PC-3 (cell line): ENCODE data around the gene DNAH2. TPM values are rescaled to one million over a fixed set of nuclear protein-coding genes. Genes with fewer than 3 reads are reported as not detected.

Source experiments
- ATAC-seq: fragments of 200-7000 bp; cut with Tn5 transposase; 2 replicates; pipeline ENCODE4 v1.9.1; 2020; ENCODE audit warnings: mild to moderate bottlenecking, moderate library complexity
- BruUV-seq: library from RNA; stranded (reverse); fragments of 400-500 nt; replicated peaks from 2 replicates; lab custom pipeline; 2021; lab: Mats Ljungman, UMichigan
- CTCF ChIA-PET: fragments of 300-600 bp; sonication (Branson Sonifier 250); formaldehyde crosslinking; loops from one replicate; lab custom pipeline; 2022; ENCODE audit warnings: antibody characterized with exemption; lab: Charles Lee
- POLR2A ChIA-PET: fragments of 300-600 bp; sonication (Branson Sonifier 250); formaldehyde crosslinking; loops from one replicate; lab custom pipeline; 2022; ENCODE audit warnings: antibody characterized with exemption; ENCODE audit not compliant: unreplicated experiment; lab: Charles Lee
- DNase-seq: peaks from one replicate; pipeline ENCODE4 v3.0.0-alpha.2; 2015
- H2AFZ ChIP-seq: fragments of 300-600 bp; sonication (generic); 2 replicates; pipeline ENCODE4 v1.6.0; 2016; ENCODE audit warnings: antibody characterized with exemption, low read length
- H3F3A ChIP-seq: fragments of 300-600 bp; sonication (generic); one replicate; pipeline ENCODE4 v1.6.0; 2017; ENCODE audit warnings: antibody characterized with exemption, low read length, control low read depth, mild to moderate bottlenecking; ENCODE audit not compliant: unreplicated experiment
- H3K27ac ChIP-seq: fragments of 300-600 bp; sonication (generic); 2 replicates; pipeline ENCODE4 v1.5.1; 2016; ENCODE audit warnings: mild to moderate bottlenecking, low read length
- H3K27me3 ChIP-seq: fragments of 300-600 bp; sonication (generic); 2 replicates; pipeline ENCODE4 v1.6.1; 2016; ENCODE audit warnings: low read length, mixed read lengths
- H3K36me3 ChIP-seq: fragments of 300-600 bp; sonication (generic); 2 replicates; pipeline ENCODE4 v1.6.1; 2016; ENCODE audit warnings: low read depth, mixed run types, low read length, mixed read lengths
- H3K4me1 ChIP-seq: fragments of 300-600 bp; sonication (generic); 2 replicates; pipeline ENCODE4 v1.5.1; 2016; ENCODE audit warnings: low read length; ENCODE audit not compliant: insufficient read depth
- H3K4me2 ChIP-seq: fragments of 300-600 bp; sonication (generic); 2 replicates; pipeline ENCODE4 v1.6.0; 2016; ENCODE audit warnings: low read length
- H3K4me3 ChIP-seq: fragments of 300-600 bp; sonication (generic); 2 replicates; pipeline ENCODE4 v1.5.1; 2016; ENCODE audit warnings: mild to moderate bottlenecking, low read length, mixed read lengths
- H3K79me2 ChIP-seq: fragments of 300-600 bp; sonication (generic); 2 replicates; pipeline ENCODE4 v1.6.1; 2017; ENCODE audit warnings: low read length, mixed read lengths
- H3K9ac ChIP-seq: fragments of 300-600 bp; sonication (generic); 2 replicates; pipeline ENCODE4 v1.6.0; 2016; ENCODE audit warnings: mild to moderate bottlenecking, low read length
- H3K9me2 ChIP-seq: fragments of 300-600 bp; sonication (generic); replicated peaks from 2 replicates; pipeline ENCODE4 v1.6.1; 2016; ENCODE audit warnings: mixed run types, low read length, mixed read lengths
- H3K9me3 ChIP-seq: fragments of 300-600 bp; sonication (generic); 2 replicates; pipeline ENCODE4 v1.6.1; 2016; ENCODE audit warnings: low read length, mixed read lengths
- H4K20me1 ChIP-seq: fragments of 300-600 bp; sonication (generic); 2 replicates; pipeline ENCODE4 v1.6.1; 2016; ENCODE audit warnings: low read length, mixed read lengths
- EZH2 ChIP-seq: fragments of 300-600 bp; sonication (generic); IDR thresholded peaks from one replicate; pipeline ENCODE4 v1.6.1; 2017; ENCODE audit warnings: antibody characterized with exemption, mild to moderate bottlenecking, low read length; ENCODE audit not compliant: unreplicated experiment
- EZH2phosphoT487 ChIP-seq: fragments of 300-600 bp; sonication (generic); IDR thresholded peaks from 2 replicates; pipeline ENCODE4 v1.6.1; 2018; ENCODE audit warnings: mild to moderate bottlenecking, antibody characterized with exemption, low read length, borderline replicate concordance
- intact Hi-C: fragments of 100-400 bp; cut with micrococcal nuclease; formaldehyde crosslinking; loops from 2 replicates; pipeline ENCODE4 v1.9.0; 2023
- total RNA-seq: library from RNA; depleted of rRNA; stranded (reverse); fragments of >200 nt; gene quantifications from 2 replicates; pipeline ENCODE4 v1.2.3, GENCODE V29; 2014
- TF ChIP-seq, protein P1 (sequence below): fragments of 300-600 bp; sonication (generic); conservative IDR thresholded peaks from 2 replicates; pipeline ENCODE4 v1.5.1; 2017; ENCODE audit warnings: antibody characterized with exemption, low read depth, mild to moderate bottlenecking, low read length

DNAH2 gene
- total RNA-seq, 1 experiment from 2014 or later, result 0.62 TPM

DNA sequence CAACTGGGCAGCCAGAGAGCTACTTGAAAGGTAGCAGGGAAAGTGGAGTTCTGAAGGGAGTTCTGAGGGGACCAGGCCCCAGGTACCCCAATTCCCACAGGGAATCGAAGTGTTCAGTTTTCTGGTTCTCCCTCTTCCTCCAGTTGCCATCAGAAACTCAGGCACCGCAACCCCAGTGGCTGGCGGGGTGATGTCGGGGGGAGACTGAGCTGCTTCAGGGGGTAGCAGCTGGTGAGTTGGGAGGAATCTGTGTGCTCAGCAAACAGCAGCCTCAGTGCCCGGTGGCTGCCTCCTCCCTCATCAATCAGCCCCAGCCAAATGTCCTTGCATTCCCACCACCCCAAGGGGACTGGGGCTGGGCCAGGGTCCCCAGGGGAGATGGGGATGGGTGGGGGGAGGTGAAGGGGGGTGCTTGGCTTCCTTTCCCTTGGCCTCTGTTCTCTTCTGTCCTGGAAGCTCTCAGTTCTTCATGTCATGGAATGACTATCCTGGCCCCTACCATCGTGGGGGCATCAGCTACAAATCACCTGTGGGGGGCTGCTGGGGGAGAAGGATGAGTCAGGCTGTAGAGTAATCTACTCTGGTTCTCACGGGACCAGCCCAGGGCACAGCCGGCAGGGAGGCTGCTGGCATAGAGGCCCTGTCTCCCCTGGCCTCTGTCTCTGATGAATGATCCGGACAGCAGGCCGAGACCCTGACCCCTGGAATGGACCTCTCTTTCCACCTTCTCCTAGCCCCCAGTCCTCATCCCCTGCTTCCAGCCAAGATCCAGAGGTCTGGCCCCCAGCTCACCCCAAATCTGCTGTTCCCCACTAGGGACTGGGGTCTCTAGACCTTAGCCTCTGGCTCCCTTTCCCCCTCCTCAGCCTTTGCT, 2.6 kb upstream of the DNAH2 start:
- intact Hi-C loops, result no loop called here
- no peak for ATAC-seq
- POLR2A ChIA-PET, result no interaction called here

DNA sequence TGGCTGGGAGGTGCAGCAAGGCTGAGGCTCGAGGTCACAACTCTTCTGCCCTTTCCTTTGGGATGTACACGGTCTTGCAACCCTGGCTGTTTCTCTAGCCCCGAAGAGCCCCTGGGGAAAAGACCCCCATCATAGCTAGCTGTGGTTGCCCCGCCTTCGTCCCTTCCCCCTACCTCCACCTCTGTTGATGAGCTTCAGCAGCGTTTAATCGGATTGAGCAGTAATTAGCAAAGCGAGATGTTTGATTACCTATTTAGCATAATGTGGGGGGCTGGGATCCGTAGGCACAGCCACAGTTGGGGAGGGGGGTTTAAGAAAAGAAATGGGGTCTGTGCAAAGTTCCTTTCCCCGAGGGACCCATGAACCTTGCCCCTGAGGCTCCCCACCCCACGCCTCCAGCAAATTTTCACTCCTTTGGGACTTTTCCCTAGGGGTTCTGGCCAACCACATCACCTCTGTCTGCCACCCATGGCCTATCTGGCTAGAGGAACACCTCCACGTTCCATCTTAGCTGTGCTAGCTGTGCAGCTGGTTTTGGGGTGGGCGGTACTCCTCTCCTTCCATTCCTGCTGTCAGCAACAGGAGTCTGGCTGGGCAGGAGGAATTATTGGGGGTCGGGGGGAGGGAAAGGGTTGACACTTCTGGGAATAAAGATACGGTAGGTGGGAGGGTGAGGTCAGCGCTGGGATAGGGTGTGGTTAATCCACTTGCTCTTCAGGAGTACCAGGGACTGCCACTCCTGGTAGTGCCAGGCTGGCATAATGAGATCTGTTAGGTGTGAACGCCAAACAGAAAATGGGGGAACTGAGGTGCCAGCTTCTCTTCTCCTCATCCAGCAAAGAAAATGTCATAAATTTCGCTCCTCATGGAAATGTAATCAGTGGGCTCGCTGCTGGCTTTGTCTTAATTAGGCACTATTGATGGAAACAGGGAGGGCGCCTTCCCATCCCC, 1.3 kb upstream of the DNAH2 start:
- Histone ChIP-seq H3K27ac (no peak overlapping the region), H3K27me3 (no peaks in the 10 kb centered on the region), H3F3A (no peaks in the 10 kb centered on the region), H3K36me3 (no peaks in the 10 kb centered on the region), H4K20me1 (no peaks in the 10 kb centered on the region), H3K9me3 (no peaks in the 10 kb centered on the region), H3K9ac (peak overlapping the region; percentile 74), H3K4me2 (peak overlapping the region; percentile 91), H3K79me2 (no peaks in the 10 kb centered on the region), H2AFZ (peak overlapping the region; percentile 99), H3K9me2 (no peaks in the 10 kb centered on the region), H3K4me3 (peak overlapping the region; percentile 84), H3K4me1 (peaks cover 7% of the 10 kb centered on the region)
- DNase-seq (no peak), ATAC-seq (no peak)
- TF ChIP-seq, protein P1, sequence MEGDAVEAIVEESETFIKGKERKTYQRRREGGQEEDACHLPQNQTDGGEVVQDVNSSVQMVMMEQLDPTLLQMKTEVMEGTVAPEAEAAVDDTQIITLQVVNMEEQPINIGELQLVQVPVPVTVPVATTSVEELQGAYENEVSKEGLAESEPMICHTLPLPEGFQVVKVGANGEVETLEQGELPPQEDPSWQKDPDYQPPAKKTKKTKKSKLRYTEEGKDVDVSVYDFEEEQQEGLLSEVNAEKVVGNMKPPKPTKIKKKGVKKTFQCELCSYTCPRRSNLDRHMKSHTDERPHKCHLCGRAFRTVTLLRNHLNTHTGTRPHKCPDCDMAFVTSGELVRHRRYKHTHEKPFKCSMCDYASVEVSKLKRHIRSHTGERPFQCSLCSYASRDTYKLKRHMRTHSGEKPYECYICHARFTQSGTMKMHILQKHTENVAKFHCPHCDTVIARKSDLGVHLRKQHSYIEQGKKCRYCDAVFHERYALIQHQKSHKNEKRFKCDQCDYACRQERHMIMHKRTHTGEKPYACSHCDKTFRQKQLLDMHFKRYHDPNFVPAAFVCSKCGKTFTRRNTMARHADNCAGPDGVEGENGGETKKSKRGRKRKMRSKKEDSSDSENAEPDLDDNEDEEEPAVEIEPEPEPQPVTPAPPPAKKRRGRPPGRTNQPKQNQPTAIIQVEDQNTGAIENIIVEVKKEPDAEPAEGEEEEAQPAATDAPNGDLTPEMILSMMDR, result no peak
- TF ChIP-seq EZH2phosphoT487 (no peak), EZH2 (no peak)
- POLR2A ChIA-PET, result no interaction called here
- BruUV-seq, result TSS peak; percentile 64
- intact Hi-C loops, result no loop called here
- CTCF ChIA-PET, result no interaction called here

More for the DNA sequence above, 2.6 kb upstream of the DNAH2 start:
- peaks cover 7% of the 10 kb centered on the region for H3K4me1 ChIP-seq
- H3K4me3 ChIP-seq, result no peak overlapping the region
- no peaks in the 10 kb centered on the region for H3K79me2 ChIP-seq
- H3K27me3 ChIP-seq, result no peaks in the 10 kb centered on the region
- H3K9ac ChIP-seq, result no peak overlapping the region
- H2AFZ ChIP-seq, result no peak overlapping the region
- no peak overlapping the region for H3K27ac ChIP-seq
- no peaks in the 10 kb centered on the region for H4K20me1 ChIP-seq
- DNase-seq, result no peak
- no peak overlapping the region for H3K4me2 ChIP-seq
- BruUV-seq, result no TSS peak
- TF ChIP-seq, protein P1, result no peak
- TF ChIP-seq EZH2phosphoT487, result no peak
- no peak for TF ChIP-seq EZH2
- H3K36me3 ChIP-seq, result no peaks in the 10 kb centered on the region
- no peaks in the 10 kb centered on the region for H3F3A ChIP-seq
- H3K9me3 ChIP-seq, result no peaks in the 10 kb centered on the region
- H3K9me2 ChIP-seq, result no peaks in the 10 kb centered on the region
- CTCF ChIA-PET, result no interaction called here
